OCI-LY3 (cell line): Measurements from ENCODE around the gene TRAF3IP3.

ENCODE experiments used
- H2AFZ ChIP-seq: fragments of 200-600, 300-600 bp; shearing (Covaris generic); 2 replicates; pipeline ENCODE4 v1.6.0; 2014; ENCODE audit warnings: antibody characterized with exemption, low read depth, low read length
- H3K27ac ChIP-seq: fragments of 200-600, 300-600 bp; sonication (generic); 2 replicates; pipeline ENCODE4 v1.5.1; 2014; ENCODE audit warnings: mild to moderate bottlenecking, low read length, moderate library complexity, mixed read lengths
- H3K27me3 ChIP-seq: fragments of 200-600, 300-600 bp; sonication (generic); 2 replicates; pipeline ENCODE4 v1.6.1; 2014; ENCODE audit warnings: low read depth, low read length, mixed read lengths
- H3K36me3 ChIP-seq: fragments of 200-600, 300-600 bp; sonication (generic); replicated peaks from 2 replicates; pipeline ENCODE3; 2014; ENCODE audit warnings: low read depth, low read length, mixed read lengths
- H3K4me1 ChIP-seq: fragments of 300-600, 200-600 bp; sonication (generic); 2 replicates; pipeline ENCODE4 v1.6.1; 2014; ENCODE audit warnings: low read length, mixed read lengths
- H3K4me2 ChIP-seq: fragments of 200-600, 300-600 bp; sonication (generic); 2 replicates; pipeline ENCODE4 v1.6.1; 2014; ENCODE audit warnings: low read length, mixed read lengths
- H3K4me3 ChIP-seq: fragments of 300-600, 200-600 bp; sonication (generic); 2 replicates; pipeline ENCODE4 v1.5.1; 2014; ENCODE audit warnings: antibody characterized with exemption, mild to moderate bottlenecking, low read length, moderate library complexity
- H3K79me2 ChIP-seq: fragments of 300-600, 200-600 bp; shearing (Covaris generic); 2 replicates; pipeline ENCODE4 v1.6.1; 2014; ENCODE audit warnings: mild to moderate bottlenecking, low read length, mixed read lengths
- H3K9ac ChIP-seq: fragments of 300-600, 200-600 bp; shearing (Covaris generic); 2 replicates; pipeline ENCODE4 v1.6.0; 2014; ENCODE audit warnings: mild to moderate bottlenecking, low read length, moderate library complexity
- H3K9me3 ChIP-seq: fragments of 200-600, 300-600 bp; shearing (Covaris generic); 2 replicates; pipeline ENCODE4 v1.6.1; 2014; ENCODE audit warnings: low read length, mixed read lengths; ENCODE audit not compliant: insufficient read depth
- H4K20me1 ChIP-seq: fragments of 200-600, 300-600 bp; sonication (generic); 2 replicates; pipeline ENCODE4 v1.6.1; 2016; ENCODE audit warnings: low read length, mixed read lengths; ENCODE audit not compliant: insufficient read depth
- CTCF ChIP-seq: fragments of 200-600, 300-600 bp; sonication (generic); IDR thresholded peaks from 2 replicates; pipeline ENCODE4 v1.5.1; 2014; ENCODE audit warnings: antibody characterized with exemption, low read length, low read depth
- EZH2phosphoT487 ChIP-seq: fragments of 200-600 bp; shearing (Covaris generic); IDR thresholded peaks from 2 replicates; pipeline ENCODE4 v1.6.1; 2018; ENCODE audit warnings: antibody characterized with exemption, mixed run types, low read depth

TRAF3IP3 gene

GRCh38 chr1:209808059-209808581 is 52.3 kb downstream of the TRAF3IP3 start:
- no peaks in the 10 kb centered on the region for H3K79me2 ChIP-seq
- no peaks in the 10 kb centered on the region for H3K36me3 ChIP-seq
- no peak overlapping the region for H2AFZ ChIP-seq
- H3K9ac ChIP-seq: no peak overlapping the region
- H4K20me1 ChIP-seq: no peaks in the 10 kb centered on the region
- H3K4me1 ChIP-seq: no peaks in the 10 kb centered on the region
- H3K27ac ChIP-seq: no peak overlapping the region
- H3K27me3 ChIP-seq: no peaks in the 10 kb centered on the region
- no peaks in the 10 kb centered on the region for H3K9me3 ChIP-seq
- no peak overlapping the region for H3K4me2 ChIP-seq
- TF ChIP-seq EZH2phosphoT487 (no peak), CTCF (no peak)
- H3K4me3 ChIP-seq: no peak overlapping the region

GRCh38 chr1:209809611-209810010 is 53.8 kb downstream of the TRAF3IP3 start:
- H3K9ac ChIP-seq: no peak overlapping the region
- H3K9me3 ChIP-seq: no peaks in the 10 kb centered on the region
- no peak for TF ChIP-seq EZH2phosphoT487
- no peak for TF ChIP-seq CTCF
- H3K27me3 ChIP-seq: no peaks in the 10 kb centered on the region
- no peak overlapping the region for H3K4me3 ChIP-seq
- H3K79me2 ChIP-seq: no peaks in the 10 kb centered on the region
- H3K4me2 ChIP-seq: no peak overlapping the region
- no peaks in the 10 kb centered on the region for H3K4me1 ChIP-seq
- no peaks in the 10 kb centered on the region for H4K20me1 ChIP-seq
- H3K27ac ChIP-seq: no peak overlapping the region
- no peak overlapping the region for H2AFZ ChIP-seq
- no peaks in the 10 kb centered on the region for H3K36me3 ChIP-seq

GRCh38 chr1:209810783-209811182 is 54.9 kb downstream of the TRAF3IP3 start:
- H3K27me3 ChIP-seq: no peaks in the 10 kb centered on the region
- no peaks in the 10 kb centered on the region for H3K79me2 ChIP-seq
- H3K36me3 ChIP-seq: no peaks in the 10 kb centered on the region
- no peak overlapping the region for H3K4me3 ChIP-seq
- no peak overlapping the region for H2AFZ ChIP-seq
- H3K4me1 ChIP-seq: no peaks in the 10 kb centered on the region
- no peak overlapping the region for H3K27ac ChIP-seq
- no peak overlapping the region for H3K9ac ChIP-seq
- no peaks in the 10 kb centered on the region for H3K9me3 ChIP-seq
- TF ChIP-seq EZH2phosphoT487 (no peak), CTCF (no peak)
- H3K4me2 ChIP-seq: no peak overlapping the region
- H4K20me1 ChIP-seq: no peaks in the 10 kb centered on the region

GRCh38 chr1:209813902-209814301 is 58.0 kb downstream of the TRAF3IP3 start:
- Histone ChIP-seq H3K27ac (no peak overlapping the region), H3K4me3 (no peak overlapping the region), H3K9ac (no peak overlapping the region), H2AFZ (no peak overlapping the region), H3K4me1 (no peaks in the 10 kb centered on the region), H3K36me3 (no peaks in the 10 kb centered on the region), H3K27me3 (peaks cover 3% of the 10 kb centered on the region; the same call in 1 of the 2 replicates), H4K20me1 (no peaks in the 10 kb centered on the region), H3K9me3 (no peaks in the 10 kb centered on the region), H3K79me2 (no peaks in the 10 kb centered on the region), H3K4me2 (no peak overlapping the region)
- TF ChIP-seq CTCF (no peak), EZH2phosphoT487 (no peak)
